GM06990 (cell line): Measurements from ENCODE around the gene ASIC2.

Source experiments
- DNase-seq: peaks from one replicate; pipeline ENCODE4 v3.0.0-alpha.2; 2011; ENCODE audit not compliant: insufficient read length; ENCODE audit errors: extremely low read depth
- H3K27me3 ChIP-seq: replicated peaks from 2 replicates; pipeline ENCODE4 v1.6.0; 2011; ENCODE audit warnings: low read length; ENCODE audit not compliant: control insufficient read depth, insufficient read depth
- H3K36me3 ChIP-seq: 2 replicates; pipeline ENCODE4 v1.5.1; 2011; ENCODE audit warnings: low read length; ENCODE audit not compliant: control insufficient read depth, insufficient read depth
- H3K4me3 ChIP-seq: replicated peaks from 2 replicates; pipeline ENCODE4 v1.5.1; 2011; ENCODE audit warnings: low read depth, mild to moderate bottlenecking, control low read depth, low read length
- TF ChIP-seq, protein P1 (sequence below): IDR thresholded peaks from 2 replicates; pipeline ENCODE4 v1.5.1; 2011; ENCODE audit warnings: low read length, control low read depth, mild to moderate bottlenecking, inconsistent platforms; ENCODE audit not compliant: insufficient read depth, poor library complexity, severe bottlenecking

The ASIC2 gene

GRCh38 chr17:33099906-33100305 is 193.2 kb downstream of the ASIC2 start:
- Histone ChIP-seq H3K27me3 (peaks cover 4% of the 10 kb centered on the region), H3K4me3 (no peak overlapping the region), H3K36me3 (no peaks in the 10 kb centered on the region)
- DNase-seq, result no peak
- TF ChIP-seq, protein P1, sequence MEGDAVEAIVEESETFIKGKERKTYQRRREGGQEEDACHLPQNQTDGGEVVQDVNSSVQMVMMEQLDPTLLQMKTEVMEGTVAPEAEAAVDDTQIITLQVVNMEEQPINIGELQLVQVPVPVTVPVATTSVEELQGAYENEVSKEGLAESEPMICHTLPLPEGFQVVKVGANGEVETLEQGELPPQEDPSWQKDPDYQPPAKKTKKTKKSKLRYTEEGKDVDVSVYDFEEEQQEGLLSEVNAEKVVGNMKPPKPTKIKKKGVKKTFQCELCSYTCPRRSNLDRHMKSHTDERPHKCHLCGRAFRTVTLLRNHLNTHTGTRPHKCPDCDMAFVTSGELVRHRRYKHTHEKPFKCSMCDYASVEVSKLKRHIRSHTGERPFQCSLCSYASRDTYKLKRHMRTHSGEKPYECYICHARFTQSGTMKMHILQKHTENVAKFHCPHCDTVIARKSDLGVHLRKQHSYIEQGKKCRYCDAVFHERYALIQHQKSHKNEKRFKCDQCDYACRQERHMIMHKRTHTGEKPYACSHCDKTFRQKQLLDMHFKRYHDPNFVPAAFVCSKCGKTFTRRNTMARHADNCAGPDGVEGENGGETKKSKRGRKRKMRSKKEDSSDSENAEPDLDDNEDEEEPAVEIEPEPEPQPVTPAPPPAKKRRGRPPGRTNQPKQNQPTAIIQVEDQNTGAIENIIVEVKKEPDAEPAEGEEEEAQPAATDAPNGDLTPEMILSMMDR, result no peak

DNA sequence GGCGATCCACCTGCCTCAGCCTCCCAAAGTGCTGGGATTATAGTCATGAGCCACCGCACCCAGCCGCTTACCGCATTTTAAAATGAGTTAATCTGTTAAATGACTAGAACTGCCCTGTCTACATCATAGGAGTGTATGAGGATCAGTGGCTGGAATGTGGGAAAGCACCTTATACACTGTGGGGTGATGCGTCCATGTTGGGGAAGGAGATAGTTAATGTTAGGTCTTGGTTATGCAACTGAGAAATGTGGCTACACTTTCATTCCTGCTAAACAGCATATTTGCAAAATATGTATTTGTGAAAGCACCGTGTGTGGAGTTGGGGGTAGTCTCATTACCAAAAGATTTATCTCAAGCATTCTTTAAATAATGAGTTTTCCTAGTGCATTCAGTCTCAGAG is 193.8 kb downstream of the ASIC2 start:
- Histone ChIP-seq H3K27me3 (peaks cover 4% of the 10 kb centered on the region), H3K36me3 (no peaks in the 10 kb centered on the region), H3K4me3 (no peak overlapping the region)
- TF ChIP-seq, protein P1, result no peak
- no peak for DNase-seq

- Histone ChIP-seq H3K36me3 (no peaks in the 10 kb centered on the region), H3K27me3 (peaks cover 4% of the 10 kb centered on the region), H3K4me3 (no peak overlapping the region)
- TF ChIP-seq, protein P1, result no peak
- no peak for DNase-seq
Observed at GRCh38 chr17:33097411-33097810, 195.7 kb downstream of the ASIC2 start.

DNA sequence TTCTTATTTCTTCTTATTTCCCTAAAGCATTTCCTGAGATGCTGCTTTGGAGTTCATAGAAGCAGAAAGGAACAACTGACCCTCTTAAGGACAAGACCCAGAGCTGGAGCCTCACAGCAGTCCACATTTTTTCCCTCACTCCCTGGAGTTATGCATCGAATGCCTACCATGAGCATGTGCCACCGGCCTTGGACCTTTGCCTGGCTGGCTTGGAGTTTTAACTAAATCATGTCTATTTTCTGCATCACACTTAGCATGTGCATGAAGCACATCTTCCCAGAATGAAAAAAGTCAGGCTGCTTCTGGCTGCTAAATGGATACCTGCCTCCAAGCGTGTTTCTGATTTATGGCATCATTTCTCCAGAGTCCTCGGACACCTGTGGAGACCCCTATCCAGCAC is 196.9 kb downstream of the ASIC2 start:
- peaks cover 4% of the 10 kb centered on the region for H3K27me3 ChIP-seq
- DNase-seq, result no peak
- TF ChIP-seq, protein P1, result no peak
- no peaks in the 10 kb centered on the region for H3K36me3 ChIP-seq
- H3K4me3 ChIP-seq, result no peak overlapping the region

- TF ChIP-seq, protein P1, result no peak
- no peak overlapping the region for H3K4me3 ChIP-seq
- no peak for DNase-seq
- H3K36me3 ChIP-seq, result no peaks in the 10 kb centered on the region
- no peaks in the 10 kb centered on the region; the same call in none of the 2 replicates for H3K27me3 ChIP-seq
Observed at GRCh38 chr17:33091271-33091670, 201.8 kb downstream of the ASIC2 start.

DNA sequence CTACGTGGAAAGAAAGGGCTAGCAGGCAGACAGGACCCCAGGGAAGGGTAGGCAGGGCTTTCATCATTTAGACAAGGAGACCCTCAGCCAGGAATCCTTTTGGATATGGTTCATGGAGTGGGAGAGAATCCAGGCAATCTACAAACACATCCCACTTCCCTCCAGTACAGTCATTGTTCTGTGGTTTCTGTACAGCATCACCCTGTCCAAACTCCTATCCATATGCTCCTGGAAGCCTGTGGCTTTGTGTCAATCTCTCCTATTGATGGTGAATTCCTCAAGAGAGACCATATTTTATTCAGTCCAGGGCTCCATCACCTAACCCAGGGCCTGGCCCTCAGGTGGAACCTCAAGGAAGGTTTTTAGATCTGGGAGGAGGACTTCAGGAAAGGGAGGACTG is 202.3 kb downstream of the ASIC2 start:
- DNase-seq, result no peak
- TF ChIP-seq, protein P1, result no peak
- Histone ChIP-seq H3K36me3 (no peaks in the 10 kb centered on the region), H3K27me3 (no peaks in the 10 kb centered on the region; the same call in none of the 2 replicates), H3K4me3 (no peak overlapping the region)
